DOHH2 (cell line): Measurements from ENCODE around the gene RBPMS2.

Source experiments
- H3F3A ChIP-seq: fragments of 200-600 bp; sonication (generic), shearing (Covaris generic); 2 replicates; pipeline ENCODE4 v1.6.0; 2016; ENCODE audit warnings: antibody characterized with exemption, mild to moderate bottlenecking; ENCODE audit not compliant: control insufficient read depth, insufficient read depth
- H3K27ac ChIP-seq: fragments of 200-600 bp; sonication (generic); 2 replicates; pipeline ENCODE4 v1.5.1; 2014; ENCODE audit warnings: low read depth, mild to moderate bottlenecking, low read length, moderate library complexity
- H3K27me3 ChIP-seq: fragments of 200-600 bp; sonication (generic); 2 replicates; pipeline ENCODE4 v1.6.1; 2014; ENCODE audit warnings: mild to moderate bottlenecking, low read length, mixed read lengths; ENCODE audit not compliant: control insufficient read depth
- H3K36me3 ChIP-seq: fragments of 200-600 bp; sonication (generic); 2 replicates; pipeline ENCODE4 v1.6.1; 2014; ENCODE audit warnings: mild to moderate bottlenecking, low read length, moderate library complexity, mixed read lengths; ENCODE audit not compliant: control insufficient read depth
- H3K4me1 ChIP-seq: fragments of 200-600 bp; sonication (generic); 2 replicates; pipeline ENCODE4 v1.6.1; 2014; ENCODE audit warnings: mild to moderate bottlenecking, low read length, mixed read lengths; ENCODE audit not compliant: control insufficient read depth
- H3K4me2 ChIP-seq: fragments of 200-600 bp; sonication (generic); 2 replicates; pipeline ENCODE4 v1.6.0; 2014; ENCODE audit warnings: mild to moderate bottlenecking, low read length, moderate library complexity
- H3K4me3 ChIP-seq: fragments of 200-600 bp; sonication (generic); 2 replicates; pipeline ENCODE4 v1.5.1; 2014; ENCODE audit warnings: mild to moderate bottlenecking, low read length, mixed read lengths
- H3K79me2 ChIP-seq: fragments of 200-600 bp; sonication (generic); 2 replicates; pipeline ENCODE4 v1.6.1; 2014; ENCODE audit warnings: mild to moderate bottlenecking, low read length, mixed read lengths; ENCODE audit not compliant: control insufficient read depth
- H3K9me2 ChIP-seq: fragments of 200-600 bp; sonication (generic); replicated peaks from 2 replicates; pipeline ENCODE4 v1.6.1; 2014; ENCODE audit warnings: mild to moderate bottlenecking, low read length, mixed read lengths; ENCODE audit not compliant: control insufficient read depth
- H3K9me3 ChIP-seq: fragments of 200-600 bp; sonication (generic); 2 replicates; pipeline ENCODE4 v1.6.1; 2014; ENCODE audit warnings: antibody characterized with exemption, low read length, mixed read lengths; ENCODE audit not compliant: control insufficient read depth, insufficient read depth
- H4K20me1 ChIP-seq: fragments of 200-600 bp; sonication (generic); 2 replicates; pipeline ENCODE4 v1.6.0; 2014; ENCODE audit warnings: low read depth, mild to moderate bottlenecking, antibody characterized with exemption, low read length, moderate library complexity; ENCODE audit not compliant: control insufficient read depth, insufficient read depth
- CTCF ChIP-seq: fragments of 200-600 bp; sonication (generic); IDR thresholded peaks from one replicate; pipeline ENCODE4 v1.5.1; 2014; ENCODE audit warnings: antibody characterized with exemption, mild to moderate bottlenecking, low read depth, low read length; ENCODE audit not compliant: poor library complexity, severe bottlenecking
- EZH2phosphoT487 ChIP-seq: fragments of 200-600 bp; sonication (generic); IDR thresholded peaks from 2 replicates; pipeline ENCODE4 v1.6.1; 2017; ENCODE audit warnings: borderline replicate concordance, mild to moderate bottlenecking, antibody characterized with exemption, low read length, moderate library complexity, mixed read lengths

Gene RBPMS2

GRCh38 chr15:64783796-64784195 is 8.4 kb upstream of the RBPMS2 start:
- Histone ChIP-seq H3K4me2 (no peak overlapping the region), H3K27ac (no peak overlapping the region)

GRCh38 chr15:64782751-64783150 is 7.4 kb upstream of the RBPMS2 start:
- Histone ChIP-seq H3K4me3 (no peak overlapping the region), H3K4me2 (no peak overlapping the region), H3K36me3 (no peaks in the 10 kb centered on the region), H3K27me3 (peaks cover 9% of the 10 kb centered on the region), H3K79me2 (no peaks in the 10 kb centered on the region), H4K20me1 (no peaks in the 10 kb centered on the region), H3K9me3 (no peaks in the 10 kb centered on the region), H3K27ac (no peak overlapping the region), H3K9me2 (no peaks in the 10 kb centered on the region), H3K4me1 (no peaks in the 10 kb centered on the region), H3F3A (no peaks in the 10 kb centered on the region)
- TF ChIP-seq EZH2phosphoT487 (no peak), CTCF (no peak)

More at GRCh38 chr15:64783796-64784195, 8.4 kb upstream of the RBPMS2 start:
- Histone ChIP-seq H3K4me3 (no peak overlapping the region), H3K4me1 (no peaks in the 10 kb centered on the region), H3K9me3 (no peaks in the 10 kb centered on the region), H4K20me1 (no peaks in the 10 kb centered on the region), H3K79me2 (no peaks in the 10 kb centered on the region), H3K9me2 (no peaks in the 10 kb centered on the region), H3F3A (no peaks in the 10 kb centered on the region), H3K27me3 (peaks cover 5% of the 10 kb centered on the region), H3K36me3 (no peaks in the 10 kb centered on the region)
- TF ChIP-seq EZH2phosphoT487 (no peak), CTCF (no peak)

- no peak for TF ChIP-seq CTCF
- TF ChIP-seq EZH2phosphoT487 = no peak
- Histone ChIP-seq H3K4me1 (no peaks in the 10 kb centered on the region), H3K4me2 (no peak overlapping the region), H3K36me3 (no peaks in the 10 kb centered on the region), H3K27me3 (peaks cover 21% of the 10 kb centered on the region), H3K9me3 (no peaks in the 10 kb centered on the region), H3K9me2 (no peaks in the 10 kb centered on the region), H4K20me1 (no peaks in the 10 kb centered on the region), H3K79me2 (no peaks in the 10 kb centered on the region), H3K4me3 (no peak overlapping the region), H3K27ac (no peak overlapping the region), H3F3A (no peaks in the 10 kb centered on the region)
These were observed 5.9 kb upstream of the RBPMS2 start for GRCh38 chr15:64781299-64781698.
